HEK293 (cell line): ENCODE measurements around the gene SRR.

Experiments used
- CTCF ChIA-PET: fragments of 350-600 bp; formaldehyde crosslinking; extraction: SDS; loops from one replicate; lab custom pipeline; 2021; ENCODE audit warnings: antibody characterized with exemption; lab: Yijun Ruan, JAX
- POLR2A ChIA-PET: fragments of 300-600 bp; formaldehyde crosslinking; extraction: SDS; loops from one replicate; lab custom pipeline; 2020; ENCODE audit warnings: antibody characterized with exemption, inconsistent platforms; lab: Yijun Ruan, JAX
- H3K27ac ChIP-seq: fragments of 200-500 bp; sonication (Bioruptor generic); 2 replicates; pipeline ENCODE4 v1.5.1; 2014; ENCODE audit warnings: low read depth, low read length, control low read depth, inconsistent platforms; ENCODE audit errors: extremely low read depth
- H3K36me3 ChIP-seq, 2 experiments: fragments of 200-500 bp in 1 of 2; sonication (Bioruptor generic) in 1 of 2; 1 replicate in 1 of 2; 2 replicates in 1 of 2; pipeline ENCODE4 v1.5.1; 2014 to 2017; ENCODE audit warnings: inconsistent platforms in 2 of 2, low read length in 2 of 2; ENCODE audit not compliant: control insufficient read depth in 2 of 2, insufficient read depth in 1 of 2
- H3K4me1 ChIP-seq: fragments of 200-500 bp; sonication (Bioruptor generic); 2 replicates; pipeline ENCODE4 v1.5.1; 2014; ENCODE audit warnings: mild to moderate bottlenecking, low read length, inconsistent platforms; ENCODE audit not compliant: control insufficient read depth, insufficient read depth
- H3K4me3 ChIP-seq: 2 replicates; pipeline ENCODE4 v1.5.1; 2011; ENCODE audit warnings: low read depth, mild to moderate bottlenecking, control low read depth, low read length, moderate library complexity
- H3K9me3 ChIP-seq: fragments of 200-500 bp; sonication (Bioruptor generic); 2 replicates; pipeline ENCODE4 v1.5.1; 2014; ENCODE audit warnings: low read depth, low read length, inconsistent platforms; ENCODE audit not compliant: control insufficient read depth, insufficient read depth
- BCL11B ChIP-seq: fragments of 450-650 bp; formaldehyde crosslinking; IDR thresholded peaks from 2 replicates; pipeline ENCODE4 v1.5.1; 2016; ENCODE audit warnings: low read depth, missing biosample characterization, missing genetic modification characterization
- GLIS2 ChIP-seq: fragments of 450-650 bp; formaldehyde crosslinking; IDR thresholded peaks from 2 replicates; pipeline ENCODE4 v1.5.1; 2016; ENCODE audit warnings: missing biosample characterization, missing genetic modification characterization
- RBAK ChIP-seq: fragments of 450-650 bp; formaldehyde crosslinking; IDR thresholded peaks from 2 replicates; pipeline ENCODE4 v1.5.1; 2016; ENCODE audit warnings: missing biosample characterization, missing genetic modification characterization
- REPIN1 ChIP-seq: fragments of 450-650 bp; formaldehyde crosslinking; IDR thresholded peaks from 2 replicates; pipeline ENCODE4 v1.5.1; 2017; ENCODE audit warnings: missing biosample characterization, missing genetic modification characterization, low read depth
- YY1 ChIP-seq: fragments of 450-650 bp; formaldehyde crosslinking; IDR thresholded peaks from 2 replicates; pipeline ENCODE4 v1.5.1; 2018; ENCODE audit warnings: missing biosample characterization, missing genetic modification characterization
- ZBTB7A ChIP-seq: fragments of 450-650 bp; formaldehyde crosslinking; IDR thresholded peaks from 2 replicates; pipeline ENCODE4 v1.5.1; 2016; ENCODE audit warnings: low read depth, missing biosample characterization, missing genetic modification characterization
- ZBTB8A ChIP-seq: fragments of 450-650 bp; formaldehyde crosslinking; IDR thresholded peaks from 2 replicates; pipeline ENCODE4 v1.5.1; 2016; ENCODE audit warnings: missing biosample characterization, missing genetic modification characterization
- ZFHX2 ChIP-seq: fragments of 450-650 bp; formaldehyde crosslinking; conservative IDR thresholded peaks from 2 replicates; pipeline ENCODE4 v1.5.1; 2016; ENCODE audit warnings: missing biosample characterization, missing genetic modification characterization
- ZNF184 ChIP-seq: fragments of 450-650 bp; IDR thresholded peaks from 2 replicates; pipeline ENCODE4 v1.5.1; 2018; ENCODE audit warnings: missing biosample characterization, mild to moderate bottlenecking, missing genetic modification characterization
- ZNF292 ChIP-seq: fragments of 450-650 bp; formaldehyde crosslinking; IDR thresholded peaks from 2 replicates; pipeline ENCODE4 v1.5.1; 2016; ENCODE audit warnings: low read depth, missing biosample characterization, missing genetic modification characterization, borderline replicate concordance
- ZNF37A ChIP-seq: fragments of 450-650 bp; IDR thresholded peaks from 2 replicates; pipeline ENCODE4 v1.5.1; 2018; ENCODE audit warnings: missing biosample characterization, missing genetic modification characterization
- ZNF561 ChIP-seq: fragments of 450-650 bp; IDR thresholded peaks from 2 replicates; pipeline ENCODE4 v1.5.1; 2018; ENCODE audit warnings: missing biosample characterization, missing genetic modification characterization, borderline replicate concordance
- ZNF629 ChIP-seq: fragments of 450-650 bp; formaldehyde crosslinking; IDR thresholded peaks from 2 replicates; pipeline ENCODE4 v1.5.1; 2017; ENCODE audit warnings: missing biosample characterization, missing genetic modification characterization
- ZNF777 ChIP-seq: fragments of 450-650 bp; formaldehyde crosslinking; IDR thresholded peaks from 2 replicates; pipeline ENCODE4 v1.5.1; 2017; ENCODE audit warnings: missing biosample characterization, missing genetic modification characterization, borderline replicate concordance
- ZNF785 ChIP-seq: fragments of 450-650 bp; formaldehyde crosslinking; IDR thresholded peaks from 2 replicates; pipeline ENCODE4 v1.5.1; 2016; ENCODE audit warnings: missing biosample characterization, missing genetic modification characterization
- ZNF843 ChIP-seq: fragments of 450-650 bp; formaldehyde crosslinking; IDR thresholded peaks from 2 replicates; pipeline ENCODE4 v1.5.1; 2016; ENCODE audit warnings: missing biosample characterization, missing genetic modification characterization
- TF ChIP-seq, protein P1 (sequence below): fragments of 450-650 bp; formaldehyde crosslinking; IDR thresholded peaks from 2 replicates; pipeline ENCODE4 v1.5.1; 2016; ENCODE audit warnings: missing biosample characterization, missing genetic modification characterization
- TF ChIP-seq, protein P2 (sequence below): fragments of 450-650 bp; formaldehyde crosslinking; IDR thresholded peaks from 2 replicates; pipeline ENCODE4 v1.5.1; 2016; ENCODE audit warnings: missing biosample characterization, missing genetic modification characterization
- TF ChIP-seq, protein P3 (sequence below): fragments of 450-650 bp; formaldehyde crosslinking; IDR thresholded peaks from 2 replicates; pipeline ENCODE4 v1.5.0; 2017; ENCODE audit warnings: missing biosample characterization, missing genetic modification characterization, borderline replicate concordance
- TF ChIP-seq, protein P4 (sequence below): fragments of 450-650 bp; formaldehyde crosslinking; IDR thresholded peaks from 2 replicates; pipeline ENCODE4 v1.5.1; 2016; ENCODE audit warnings: missing biosample characterization, missing genetic modification characterization
- TF ChIP-seq, protein P5 (sequence below): fragments of 450-650 bp; formaldehyde crosslinking; IDR thresholded peaks from 2 replicates; pipeline ENCODE4 v1.5.1; 2016; ENCODE audit warnings: missing biosample characterization, missing genetic modification characterization
- TF ChIP-seq, protein P6 (sequence below): fragments of 450-650 bp; formaldehyde crosslinking; IDR thresholded peaks from 2 replicates; pipeline ENCODE4 v1.5.1; 2016; ENCODE audit warnings: missing biosample characterization, missing genetic modification characterization

SRR gene

DNA sequence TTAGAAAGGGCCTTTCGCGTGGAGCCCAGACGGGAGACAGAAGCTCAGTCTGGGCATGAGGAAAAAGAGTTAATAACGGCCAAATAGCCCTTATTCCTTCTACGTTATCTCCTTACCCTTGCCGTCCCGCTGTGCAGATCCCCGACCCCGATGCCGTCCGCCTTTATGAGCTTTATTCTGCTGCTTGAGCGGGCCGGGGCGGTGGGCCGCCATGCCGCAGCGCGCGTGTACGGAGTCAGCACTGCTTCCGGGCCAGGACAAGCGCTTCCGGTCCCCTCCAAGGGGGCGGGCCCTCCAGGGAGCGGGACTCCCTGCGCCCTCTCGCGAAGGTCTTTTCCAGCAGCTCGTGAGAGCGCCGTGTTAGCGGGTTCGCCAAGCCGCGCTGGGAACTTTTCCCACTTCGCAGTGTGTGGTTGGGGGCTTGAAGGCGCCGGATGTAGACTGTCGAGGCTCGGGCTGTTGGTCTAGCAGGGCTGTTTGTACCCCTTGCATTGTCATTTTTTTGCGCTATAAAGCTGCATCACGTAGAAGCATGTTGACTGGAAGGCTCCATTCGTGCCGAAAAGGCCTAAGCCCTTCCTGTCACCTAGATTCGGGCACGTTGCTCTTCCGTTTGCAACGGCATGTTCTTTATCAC is 32.6 kb downstream of the SRR start, which contains the start of gene TSR1 (continued):
- TF ChIP-seq, protein P1, sequence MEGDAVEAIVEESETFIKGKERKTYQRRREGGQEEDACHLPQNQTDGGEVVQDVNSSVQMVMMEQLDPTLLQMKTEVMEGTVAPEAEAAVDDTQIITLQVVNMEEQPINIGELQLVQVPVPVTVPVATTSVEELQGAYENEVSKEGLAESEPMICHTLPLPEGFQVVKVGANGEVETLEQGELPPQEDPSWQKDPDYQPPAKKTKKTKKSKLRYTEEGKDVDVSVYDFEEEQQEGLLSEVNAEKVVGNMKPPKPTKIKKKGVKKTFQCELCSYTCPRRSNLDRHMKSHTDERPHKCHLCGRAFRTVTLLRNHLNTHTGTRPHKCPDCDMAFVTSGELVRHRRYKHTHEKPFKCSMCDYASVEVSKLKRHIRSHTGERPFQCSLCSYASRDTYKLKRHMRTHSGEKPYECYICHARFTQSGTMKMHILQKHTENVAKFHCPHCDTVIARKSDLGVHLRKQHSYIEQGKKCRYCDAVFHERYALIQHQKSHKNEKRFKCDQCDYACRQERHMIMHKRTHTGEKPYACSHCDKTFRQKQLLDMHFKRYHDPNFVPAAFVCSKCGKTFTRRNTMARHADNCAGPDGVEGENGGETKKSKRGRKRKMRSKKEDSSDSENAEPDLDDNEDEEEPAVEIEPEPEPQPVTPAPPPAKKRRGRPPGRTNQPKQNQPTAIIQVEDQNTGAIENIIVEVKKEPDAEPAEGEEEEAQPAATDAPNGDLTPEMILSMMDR (tag by site-specific recombination): peak; percentile 77
- TF ChIP-seq ZNF629 (tag by site-specific recombination): peak; percentile 58; the same call in 1 of the 2 replicates
- peak; percentile 35; the same call in 1 of the 2 replicates for TF ChIP-seq ZNF843 (tag by site-specific recombination)
- TF ChIP-seq, protein P2, sequence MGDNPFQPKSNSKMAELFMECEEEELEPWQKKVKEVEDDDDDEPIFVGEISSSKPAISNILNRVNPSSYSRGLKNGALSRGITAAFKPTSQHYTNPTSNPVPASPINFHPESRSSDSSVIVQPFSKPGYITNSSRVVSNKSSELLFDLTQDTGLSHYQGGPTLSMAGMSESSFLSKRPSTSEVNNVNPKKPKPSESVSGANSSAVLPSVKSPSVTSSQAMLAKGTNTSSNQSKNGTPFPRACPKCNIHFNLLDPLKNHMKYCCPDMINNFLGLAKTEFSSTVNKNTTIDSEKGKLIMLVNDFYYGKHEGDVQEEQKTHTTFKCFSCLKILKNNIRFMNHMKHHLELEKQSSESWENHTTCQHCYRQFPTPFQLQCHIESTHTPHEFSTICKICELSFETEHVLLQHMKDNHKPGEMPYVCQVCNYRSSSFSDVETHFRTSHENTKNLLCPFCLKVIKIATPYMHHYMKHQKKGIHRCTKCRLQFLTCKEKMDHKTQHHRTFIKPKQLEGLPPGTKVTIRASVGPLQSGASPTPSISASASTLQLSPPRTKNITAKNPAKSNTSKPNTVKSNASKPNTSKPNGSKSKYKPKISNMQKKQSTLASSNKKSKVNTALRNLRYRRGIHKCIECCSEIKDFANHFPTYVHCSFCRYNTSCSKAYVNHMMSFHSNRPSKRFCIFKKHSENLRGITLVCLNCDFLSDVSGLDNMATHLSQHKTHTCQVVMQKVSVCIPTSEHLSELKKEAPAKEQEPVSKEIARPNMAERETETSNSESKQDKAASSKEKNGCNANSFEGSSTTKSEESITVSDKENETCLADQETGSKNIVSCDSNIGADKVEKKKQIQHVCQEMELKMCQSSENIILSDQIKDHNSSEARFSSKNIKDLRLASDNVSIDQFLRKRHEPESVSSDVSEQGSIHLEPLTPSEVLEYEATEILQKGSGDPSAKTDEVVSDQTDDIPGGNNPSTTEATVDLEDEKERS (tag by site-specific recombination): no peak
- TF ChIP-seq ZNF184: no peak
- TF ChIP-seq ZNF37A (tag by site-specific recombination): no peak
- TF ChIP-seq, protein P3, sequence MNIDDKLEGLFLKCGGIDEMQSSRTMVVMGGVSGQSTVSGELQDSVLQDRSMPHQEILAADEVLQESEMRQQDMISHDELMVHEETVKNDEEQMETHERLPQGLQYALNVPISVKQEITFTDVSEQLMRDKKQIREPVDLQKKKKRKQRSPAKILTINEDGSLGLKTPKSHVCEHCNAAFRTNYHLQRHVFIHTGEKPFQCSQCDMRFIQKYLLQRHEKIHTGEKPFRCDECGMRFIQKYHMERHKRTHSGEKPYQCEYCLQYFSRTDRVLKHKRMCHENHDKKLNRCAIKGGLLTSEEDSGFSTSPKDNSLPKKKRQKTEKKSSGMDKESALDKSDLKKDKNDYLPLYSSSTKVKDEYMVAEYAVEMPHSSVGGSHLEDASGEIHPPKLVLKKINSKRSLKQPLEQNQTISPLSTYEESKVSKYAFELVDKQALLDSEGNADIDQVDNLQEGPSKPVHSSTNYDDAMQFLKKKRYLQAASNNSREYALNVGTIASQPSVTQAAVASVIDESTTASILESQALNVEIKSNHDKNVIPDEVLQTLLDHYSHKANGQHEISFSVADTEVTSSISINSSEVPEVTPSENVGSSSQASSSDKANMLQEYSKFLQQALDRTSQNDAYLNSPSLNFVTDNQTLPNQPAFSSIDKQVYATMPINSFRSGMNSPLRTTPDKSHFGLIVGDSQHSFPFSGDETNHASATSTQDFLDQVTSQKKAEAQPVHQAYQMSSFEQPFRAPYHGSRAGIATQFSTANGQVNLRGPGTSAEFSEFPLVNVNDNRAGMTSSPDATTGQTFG (tag by site-specific recombination): no peak
- 0 out of 2 replicates have a peak, but pooled peaks have one; percentile 29 for TF ChIP-seq ZNF561

DNA sequence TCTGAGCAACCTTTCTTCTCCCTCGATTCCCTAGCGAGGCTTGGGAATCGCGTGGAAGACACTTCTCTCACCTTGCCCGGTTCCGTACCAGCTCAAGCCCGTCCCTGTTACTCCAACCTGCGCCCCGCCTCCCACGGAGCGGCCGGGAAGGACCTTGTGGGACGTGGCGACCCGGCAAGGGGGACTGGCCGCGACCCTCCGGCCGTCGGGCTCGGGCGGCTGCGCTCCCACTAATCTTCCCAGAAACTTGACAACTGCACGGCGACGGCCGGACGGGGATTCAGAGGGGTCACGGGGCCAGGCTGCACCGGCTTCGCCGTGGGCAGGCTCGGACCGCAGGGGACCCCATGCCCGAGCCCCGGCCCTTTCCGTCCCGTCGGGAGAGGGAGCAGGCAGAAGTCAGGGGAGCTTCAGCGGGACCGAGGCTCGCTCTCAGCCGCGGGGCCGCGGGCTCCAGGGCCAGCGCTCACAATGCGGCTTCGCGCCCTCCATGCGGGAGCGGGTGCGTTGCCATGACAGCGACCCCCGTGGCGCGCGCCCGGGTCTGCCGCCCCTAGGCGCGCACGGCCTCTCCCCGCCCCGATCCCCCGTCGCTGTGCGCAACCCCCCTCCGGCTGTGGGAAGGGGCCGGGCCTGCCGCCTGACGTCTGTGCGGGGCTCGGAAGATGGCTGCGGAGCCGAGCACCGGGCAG is 33.2 kb downstream of the SRR start, which contains the start of gene SGSM2:
Gene SGSM2, plus strand, starts transcription at position 650 of the 692 bp plus-strand sequence. CDS start 188 bp downstream, outside the sequence.
- peak within 1 kb of the TSS; percentile 56 for H3K4me3 ChIP-seq
- H3K27ac ChIP-seq: peak within 1 kb of the TSS; percentile 88
- ChIA-PET POLR2A (interaction anchor here (0.5 to 4.0 kb wide), 18 partner anchors 8 to 79 kb away, joined by 3 to 49 read pairs (median 6); partner anchors contain the start of genes SMG6 and SRR), CTCF (interaction anchor here (0.5 to 10.9 kb wide), 10 partner anchors 11 to 450 kb away, joined by 3 to 110 read pairs (median 4); no protein-coding TSS in a partner anchor)
- peaks cover 34 to 42% of the 10 kb centered on the region in 2 experiments for H3K36me3 ChIP-seq
- H3K9me3 ChIP-seq: no peaks in the 10 kb centered on the region
- peaks cover 14% of the 10 kb centered on the region for H3K4me1 ChIP-seq
- peak; percentile 48 for TF ChIP-seq ZFHX2 (tag by site-specific recombination)
- TF ChIP-seq ZNF292 (tag by site-specific recombination): no peak
- peak; percentile 72; the same call in 1 of the 2 replicates for TF ChIP-seq ZNF777
- peak; percentile 87 for TF ChIP-seq GLIS2 (tag by site-specific recombination)
- 0 out of 2 replicates have a peak, but pooled peaks have one; percentile 24 for TF ChIP-seq YY1 (tag by site-specific recombination)
- TF ChIP-seq, protein P4, sequence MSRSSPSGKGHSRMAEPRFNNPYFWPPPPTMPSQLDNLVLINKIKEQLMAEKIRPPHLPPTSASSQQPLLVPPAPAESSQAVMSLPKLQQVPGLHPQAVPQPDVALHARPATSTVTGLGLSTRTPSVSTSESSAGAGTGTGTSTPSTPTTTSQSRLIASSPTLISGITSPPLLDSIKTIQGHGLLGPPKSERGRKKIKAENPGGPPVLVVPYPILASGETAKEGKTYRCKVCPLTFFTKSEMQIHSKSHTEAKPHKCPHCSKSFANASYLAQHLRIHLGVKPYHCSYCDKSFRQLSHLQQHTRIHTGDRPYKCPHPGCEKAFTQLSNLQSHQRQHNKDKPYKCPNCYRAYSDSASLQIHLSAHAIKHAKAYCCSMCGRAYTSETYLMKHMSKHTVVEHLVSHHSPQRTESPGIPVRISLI: no peak
- TF ChIP-seq BCL11B (tag by site-specific recombination): peak; percentile 46; the same call in 1 of the 2 replicates
- TF ChIP-seq ZBTB7A (tag by site-specific recombination): no peak
- TF ChIP-seq, protein P5, sequence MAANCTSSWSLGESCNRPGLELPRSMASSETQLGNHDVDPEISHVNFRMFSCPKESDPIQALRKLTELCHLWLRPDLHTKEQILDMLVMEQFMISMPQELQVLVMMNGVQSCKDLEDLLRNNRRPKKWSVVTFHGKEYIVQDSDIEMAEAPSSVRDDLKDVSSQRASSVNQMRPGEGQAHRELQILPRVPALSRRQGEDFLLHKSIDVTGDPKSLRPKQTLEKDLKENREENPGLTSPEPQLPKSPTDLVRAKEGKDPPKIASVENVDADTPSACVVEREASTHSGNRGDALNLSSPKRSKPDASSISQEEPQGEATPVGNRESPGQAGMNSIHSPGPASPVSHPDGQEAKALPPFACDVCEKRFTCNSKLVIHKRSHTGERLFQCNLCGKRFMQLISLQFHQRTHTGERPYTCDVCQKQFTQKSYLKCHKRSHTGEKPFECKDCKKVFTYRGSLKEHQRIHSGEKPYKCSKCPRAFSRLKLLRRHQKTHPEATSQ (tag by site-specific recombination): no peak
- no peak for TF ChIP-seq REPIN1 (tag by site-specific recombination)
- TF ChIP-seq, protein P6, sequence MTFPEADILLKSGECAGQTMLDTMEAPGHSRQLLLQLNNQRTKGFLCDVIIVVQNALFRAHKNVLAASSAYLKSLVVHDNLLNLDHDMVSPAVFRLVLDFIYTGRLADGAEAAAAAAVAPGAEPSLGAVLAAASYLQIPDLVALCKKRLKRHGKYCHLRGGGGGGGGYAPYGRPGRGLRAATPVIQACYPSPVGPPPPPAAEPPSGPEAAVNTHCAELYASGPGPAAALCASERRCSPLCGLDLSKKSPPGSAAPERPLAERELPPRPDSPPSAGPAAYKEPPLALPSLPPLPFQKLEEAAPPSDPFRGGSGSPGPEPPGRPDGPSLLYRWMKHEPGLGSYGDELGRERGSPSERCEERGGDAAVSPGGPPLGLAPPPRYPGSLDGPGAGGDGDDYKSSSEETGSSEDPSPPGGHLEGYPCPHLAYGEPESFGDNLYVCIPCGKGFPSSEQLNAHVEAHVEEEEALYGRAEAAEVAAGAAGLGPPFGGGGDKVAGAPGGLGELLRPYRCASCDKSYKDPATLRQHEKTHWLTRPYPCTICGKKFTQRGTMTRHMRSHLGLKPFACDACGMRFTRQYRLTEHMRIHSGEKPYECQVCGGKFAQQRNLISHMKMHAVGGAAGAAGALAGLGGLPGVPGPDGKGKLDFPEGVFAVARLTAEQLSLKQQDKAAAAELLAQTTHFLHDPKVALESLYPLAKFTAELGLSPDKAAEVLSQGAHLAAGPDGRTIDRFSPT: no peak
- 0 out of 2 replicates have a peak, but pooled peaks have one; percentile 10 for TF ChIP-seq ZNF785 (tag by site-specific recombination)
- TF ChIP-seq RBAK (tag by site-specific recombination): no peak
- peak; percentile 69 for TF ChIP-seq ZBTB8A (tag by site-specific recombination)
